ENCODE measurements around the gene WWC2.

WWC2 gene

DNA sequence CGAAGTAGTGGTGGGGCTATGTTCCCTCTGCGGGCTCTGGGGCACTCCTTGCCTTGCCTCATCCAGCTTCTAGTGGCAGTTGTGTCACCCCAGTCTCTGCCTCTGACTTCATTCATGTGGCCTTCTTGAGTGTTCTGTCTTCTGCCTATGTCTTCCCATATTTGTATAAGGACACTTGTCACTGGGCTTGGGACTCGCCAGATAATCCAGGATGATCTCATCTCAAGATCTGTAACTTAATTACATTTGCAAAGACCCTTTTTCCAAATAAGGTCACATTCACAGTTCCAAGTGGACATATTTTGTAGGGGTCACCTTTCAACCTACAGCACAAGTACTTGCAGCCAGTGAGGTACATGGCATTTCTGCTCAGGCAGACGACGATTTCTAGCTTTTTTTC lies 253.5 kb downstream of the WWC2 start:
- H3K9ac ChIP-seq (ENCODE audit: low read length) = no peak overlapping the region
- H3K9me3 ChIP-seq (ENCODE audit: control insufficient read depth, low read depth, low read length) = no peaks in the 10 kb centered on the region
- H3K27me3 ChIP-seq (ENCODE audit: control insufficient read depth, insufficient read depth, low read length) = no peaks in the 10 kb centered on the region
- no peak overlapping the region for H3K4me3 ChIP-seq (ENCODE audit: low read length)
- no peak overlapping the region for H3K27ac ChIP-seq (ENCODE audit: low read length)
- no peaks in the 10 kb centered on the region for H3K4me1 ChIP-seq (ENCODE audit: control insufficient read depth, low read depth, low read length)
- H3K36me3 ChIP-seq (ENCODE audit: control insufficient read depth, low read depth, low read length) = no peaks in the 10 kb centered on the region

- no peak overlapping the region for H3K27ac ChIP-seq (ENCODE audit: low read length)
- H3K4me1 ChIP-seq (ENCODE audit: control insufficient read depth, low read depth, low read length) = no peaks in the 10 kb centered on the region
- H3K36me3 ChIP-seq (ENCODE audit: control insufficient read depth, low read depth, low read length) = no peaks in the 10 kb centered on the region
- H3K9ac ChIP-seq (ENCODE audit: low read length) = no peak overlapping the region
- no peaks in the 10 kb centered on the region for H3K27me3 ChIP-seq (ENCODE audit: control insufficient read depth, insufficient read depth, low read length)
- H3K4me3 ChIP-seq (ENCODE audit: low read length) = no peak overlapping the region
- no peaks in the 10 kb centered on the region for H3K9me3 ChIP-seq (ENCODE audit: control insufficient read depth, low read depth, low read length)
Observed at GRCh38 chr4:183353557-183353956, 254.5 kb downstream of the WWC2 start.

GRCh38 chr4:183354219-183354618 lies 255.2 kb downstream of the WWC2 start:
- Histone ChIP-seq H3K27ac (ENCODE audit: low read length) (no peak overlapping the region), H3K36me3 (ENCODE audit: control insufficient read depth, low read depth, low read length) (no peaks in the 10 kb centered on the region), H3K9me3 (ENCODE audit: control insufficient read depth, low read depth, low read length) (no peaks in the 10 kb centered on the region), H3K9ac (ENCODE audit: low read length) (no peak overlapping the region), H3K27me3 (ENCODE audit: control insufficient read depth, insufficient read depth, low read length) (no peaks in the 10 kb centered on the region), H3K4me1 (ENCODE audit: control insufficient read depth, low read depth, low read length) (no peaks in the 10 kb centered on the region), H3K4me3 (ENCODE audit: low read length) (no peak overlapping the region)

GRCh38 chr4:183355405-183355804 lies 256.3 kb downstream of the WWC2 start:
- no peaks in the 10 kb centered on the region for H3K36me3 ChIP-seq (ENCODE audit: control insufficient read depth, low read depth, low read length)
- no peak overlapping the region for H3K27ac ChIP-seq (ENCODE audit: low read length)
- H3K9me3 ChIP-seq (ENCODE audit: control insufficient read depth, low read depth, low read length) = no peaks in the 10 kb centered on the region
- no peak overlapping the region for H3K4me3 ChIP-seq (ENCODE audit: low read length)
- H3K4me1 ChIP-seq (ENCODE audit: control insufficient read depth, low read depth, low read length) = no peaks in the 10 kb centered on the region
- H3K27me3 ChIP-seq (ENCODE audit: control insufficient read depth, insufficient read depth, low read length) = no peaks in the 10 kb centered on the region
- H3K9ac ChIP-seq (ENCODE audit: low read length) = no peak overlapping the region

- no peaks in the 10 kb centered on the region for H3K36me3 ChIP-seq (ENCODE audit: control insufficient read depth, low read depth, low read length)
- no peak overlapping the region for H3K4me3 ChIP-seq (ENCODE audit: low read length)
- H3K9me3 ChIP-seq (ENCODE audit: control insufficient read depth, low read depth, low read length) = no peaks in the 10 kb centered on the region
- H3K27ac ChIP-seq (ENCODE audit: low read length) = no peak overlapping the region
- no peaks in the 10 kb centered on the region for H3K27me3 ChIP-seq (ENCODE audit: control insufficient read depth, insufficient read depth, low read length)
- H3K9ac ChIP-seq (ENCODE audit: low read length) = no peak overlapping the region
- no peaks in the 10 kb centered on the region for H3K4me1 ChIP-seq (ENCODE audit: control insufficient read depth, low read depth, low read length)
Observed at GRCh38 chr4:183356173-183356830, 257.2 kb downstream of the WWC2 start.

DNA sequence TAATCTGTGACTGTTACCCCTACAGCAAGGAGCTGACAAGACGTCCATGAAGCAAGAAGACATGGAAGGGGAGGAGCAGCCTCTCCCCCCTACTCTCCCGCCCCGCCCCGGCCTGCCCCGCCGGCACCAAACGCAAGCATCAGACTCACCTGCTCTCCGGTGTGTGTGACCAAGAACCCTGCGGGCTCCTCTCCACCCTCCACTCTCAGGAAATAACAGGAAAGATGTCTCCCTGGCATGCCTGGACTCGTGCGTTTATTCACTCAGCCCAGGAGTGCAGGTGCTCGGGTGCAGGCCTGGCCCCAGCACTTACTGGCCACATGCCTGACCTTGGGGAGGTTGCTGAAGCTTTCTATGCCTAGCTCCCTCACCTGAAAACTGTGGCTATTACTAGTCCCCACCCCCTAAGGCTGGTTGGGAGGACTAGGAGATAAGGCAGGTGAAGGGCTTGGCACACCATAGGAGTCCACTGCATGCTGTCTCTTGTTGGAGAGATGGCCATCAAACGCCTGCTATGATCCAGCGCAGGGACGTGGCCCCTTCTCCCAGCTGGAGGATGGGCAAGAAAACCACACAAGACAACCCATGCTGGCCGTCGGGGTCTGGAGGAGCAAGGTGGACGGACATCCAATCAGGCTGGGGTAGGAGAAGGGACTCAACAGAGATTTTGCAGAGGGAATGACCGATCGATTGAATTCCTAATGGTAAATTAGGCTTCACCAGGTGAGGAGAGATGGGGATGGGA lies 258.0 kb downstream of the WWC2 start:
- Histone ChIP-seq H3K36me3 (ENCODE audit: control insufficient read depth, low read depth, low read length) (no peaks in the 10 kb centered on the region), H3K4me3 (ENCODE audit: low read length) (no peak overlapping the region), H3K9me3 (ENCODE audit: control insufficient read depth, low read depth, low read length) (no peaks in the 10 kb centered on the region), H3K27ac (ENCODE audit: low read length) (no peak overlapping the region), H3K27me3 (ENCODE audit: control insufficient read depth, insufficient read depth, low read length) (no peaks in the 10 kb centered on the region), H3K4me1 (ENCODE audit: control insufficient read depth, low read depth, low read length) (no peaks in the 10 kb centered on the region), H3K9ac (ENCODE audit: low read length) (no peak overlapping the region)

- Histone ChIP-seq H3K4me1 (ENCODE audit: control insufficient read depth, low read depth, low read length) (no peaks in the 10 kb centered on the region), H3K27me3 (ENCODE audit: control insufficient read depth, insufficient read depth, low read length) (no peaks in the 10 kb centered on the region), H3K36me3 (ENCODE audit: control insufficient read depth, low read depth, low read length) (no peaks in the 10 kb centered on the region), H3K9ac (ENCODE audit: low read length) (no peak overlapping the region), H3K27ac (ENCODE audit: low read length) (no peak overlapping the region), H3K4me3 (ENCODE audit: low read length) (no peak overlapping the region), H3K9me3 (ENCODE audit: control insufficient read depth, low read depth, low read length) (no peaks in the 10 kb centered on the region)
Observed at GRCh38 chr4:183358215-183358755, 259.2 kb downstream of the WWC2 start.

- Histone ChIP-seq H3K4me1 (ENCODE audit: control insufficient read depth, low read depth, low read length) (no peaks in the 10 kb centered on the region), H3K27me3 (ENCODE audit: control insufficient read depth, insufficient read depth, low read length) (no peaks in the 10 kb centered on the region), H3K4me3 (ENCODE audit: low read length) (no peak overlapping the region), H3K27ac (ENCODE audit: low read length) (no peak overlapping the region), H3K9me3 (ENCODE audit: control insufficient read depth, low read depth, low read length) (no peaks in the 10 kb centered on the region), H3K9ac (ENCODE audit: low read length) (no peak overlapping the region), H3K36me3 (ENCODE audit: control insufficient read depth, low read depth, low read length) (no peaks in the 10 kb centered on the region)
Observed at GRCh38 chr4:183360161-183360919, 261.3 kb downstream of the WWC2 start.

- Histone ChIP-seq H3K27me3 (ENCODE audit: control insufficient read depth, insufficient read depth, low read length) (no peaks in the 10 kb centered on the region), H3K4me1 (ENCODE audit: control insufficient read depth, low read depth, low read length) (no peaks in the 10 kb centered on the region), H3K36me3 (ENCODE audit: control insufficient read depth, low read depth, low read length) (no peaks in the 10 kb centered on the region), H3K9me3 (ENCODE audit: control insufficient read depth, low read depth, low read length) (no peaks in the 10 kb centered on the region), H3K9ac (ENCODE audit: low read length) (no peak overlapping the region), H3K4me3 (ENCODE audit: low read length) (no peak overlapping the region), H3K27ac (ENCODE audit: low read length) (no peak overlapping the region)
Observed at GRCh38 chr4:183362036-183362435, 263.0 kb downstream of the WWC2 start.

- Histone ChIP-seq H3K4me3 (ENCODE audit: low read length) (no peak overlapping the region), H3K9me3 (ENCODE audit: control insufficient read depth, low read depth, low read length) (no peaks in the 10 kb centered on the region), H3K9ac (ENCODE audit: low read length) (no peak overlapping the region), H3K27me3 (ENCODE audit: control insufficient read depth, insufficient read depth, low read length) (no peaks in the 10 kb centered on the region), H3K36me3 (ENCODE audit: control insufficient read depth, low read depth, low read length) (no peaks in the 10 kb centered on the region), H3K27ac (ENCODE audit: low read length) (no peak overlapping the region), H3K4me1 (ENCODE audit: control insufficient read depth, low read depth, low read length) (no peaks in the 10 kb centered on the region)
Observed at GRCh38 chr4:183362916-183363542, 264.0 kb downstream of the WWC2 start.

DNA sequence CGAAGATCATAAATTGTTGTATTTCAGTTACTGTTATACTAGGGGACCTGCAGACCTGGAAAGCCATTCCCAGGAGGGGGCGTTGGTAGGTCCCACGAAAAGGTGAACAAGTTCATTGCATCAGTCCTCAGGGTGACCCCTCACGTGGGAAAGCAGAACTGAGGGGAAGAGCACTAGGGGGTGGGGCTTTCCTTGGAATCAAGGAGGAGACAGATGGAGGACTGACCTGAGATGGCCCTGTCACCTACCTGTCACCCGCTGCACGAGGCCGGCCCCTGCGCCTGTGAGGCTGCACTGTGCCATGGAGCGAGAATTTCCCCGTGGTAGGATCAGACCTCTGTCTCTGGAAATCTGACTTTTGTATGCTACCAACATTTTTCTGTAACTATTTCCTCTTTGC lies 265.0 kb downstream of the WWC2 start:
- Histone ChIP-seq H3K36me3 (ENCODE audit: control insufficient read depth, low read depth, low read length) (no peaks in the 10 kb centered on the region), H3K4me3 (ENCODE audit: low read length) (no peak overlapping the region), H3K27me3 (ENCODE audit: control insufficient read depth, insufficient read depth, low read length) (no peaks in the 10 kb centered on the region), H3K4me1 (ENCODE audit: control insufficient read depth, low read depth, low read length) (no peaks in the 10 kb centered on the region), H3K9ac (ENCODE audit: low read length) (no peak overlapping the region), H3K9me3 (ENCODE audit: control insufficient read depth, low read depth, low read length) (no peaks in the 10 kb centered on the region), H3K27ac (ENCODE audit: low read length) (no peak overlapping the region)
